ENCODE results near the gene NFE2L2. TPM values are rescaled to one million over a fixed set of nuclear protein-coding genes. Genes with fewer than 3 reads are reported as not detected.
"Not testable (repeated sequence)": the region's sequence is repeated elsewhere in the genome, so short reads cannot be mapped to it uniquely, and the experiment has no call there.

The NFE2L2 gene
- total RNA-seq, 2 donors from 2014 or later, result 68.2 to 84.1 TPM

DNA sequence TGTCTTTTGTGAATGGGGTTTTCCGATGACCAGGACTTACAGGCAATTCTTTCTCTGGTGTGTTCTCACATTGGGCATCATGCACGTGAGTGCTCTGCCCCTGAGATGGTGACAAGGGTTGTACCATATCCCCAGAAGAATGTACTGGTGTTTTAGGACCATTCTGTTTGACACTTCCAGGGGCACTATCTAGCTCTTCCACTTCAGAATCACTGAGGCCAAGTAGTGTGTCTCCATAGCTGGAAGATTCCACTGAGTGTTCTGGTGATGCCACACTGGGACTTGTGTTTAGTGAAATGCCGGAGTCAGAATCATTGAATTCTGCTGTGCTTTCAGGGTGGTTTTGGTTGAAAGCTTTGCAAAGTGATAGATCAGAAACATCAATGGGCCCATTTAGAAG, 33.3 kb downstream of the NFE2L2 start:
- H3K27ac ChIP-seq, result no peak overlapping the region

DNA sequence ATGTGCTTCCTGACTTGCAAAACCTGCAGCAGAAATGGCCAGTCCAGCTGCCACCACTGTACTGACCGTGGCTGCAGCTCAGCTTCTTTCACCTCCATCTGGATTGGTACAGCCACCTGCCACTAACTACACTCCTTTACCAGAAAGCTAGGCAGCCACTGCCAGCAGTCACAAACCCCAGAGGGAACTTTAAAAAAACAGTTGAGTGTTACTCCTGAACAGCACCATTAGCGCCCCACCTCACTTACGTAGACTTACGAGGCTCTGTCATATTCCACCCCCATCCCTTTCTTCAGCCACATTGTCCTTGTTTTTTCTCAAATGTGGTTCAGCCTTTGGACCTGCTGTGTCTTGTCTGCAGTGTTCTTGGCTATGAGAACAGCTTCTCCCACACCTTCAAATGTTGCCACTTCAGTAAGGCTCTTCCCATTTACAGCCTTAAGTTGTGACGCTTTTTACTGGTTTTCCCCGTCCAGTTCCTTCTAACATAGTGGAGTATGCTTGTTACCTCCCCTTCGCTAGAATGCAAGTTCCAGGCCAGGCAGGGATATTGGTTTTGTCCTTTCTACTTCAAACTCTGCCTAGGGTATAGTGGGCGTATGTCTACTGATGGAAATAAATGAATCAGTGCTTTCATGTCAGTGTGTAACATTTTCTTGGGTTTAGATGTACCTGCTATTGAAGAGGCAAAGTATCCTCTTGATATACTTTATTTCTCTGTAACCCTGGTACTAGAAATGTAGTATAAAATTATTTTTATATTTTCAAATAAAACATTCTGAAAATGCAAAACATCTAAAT, 34.9 kb downstream of the NFE2L2 start:
- no peak overlapping the region for H3K4me3 ChIP-seq
- peaks cover 0 to 22% of the 10 kb centered on the region in 2 donors for H3K4me1 ChIP-seq
- TF ChIP-seq, protein P1, sequence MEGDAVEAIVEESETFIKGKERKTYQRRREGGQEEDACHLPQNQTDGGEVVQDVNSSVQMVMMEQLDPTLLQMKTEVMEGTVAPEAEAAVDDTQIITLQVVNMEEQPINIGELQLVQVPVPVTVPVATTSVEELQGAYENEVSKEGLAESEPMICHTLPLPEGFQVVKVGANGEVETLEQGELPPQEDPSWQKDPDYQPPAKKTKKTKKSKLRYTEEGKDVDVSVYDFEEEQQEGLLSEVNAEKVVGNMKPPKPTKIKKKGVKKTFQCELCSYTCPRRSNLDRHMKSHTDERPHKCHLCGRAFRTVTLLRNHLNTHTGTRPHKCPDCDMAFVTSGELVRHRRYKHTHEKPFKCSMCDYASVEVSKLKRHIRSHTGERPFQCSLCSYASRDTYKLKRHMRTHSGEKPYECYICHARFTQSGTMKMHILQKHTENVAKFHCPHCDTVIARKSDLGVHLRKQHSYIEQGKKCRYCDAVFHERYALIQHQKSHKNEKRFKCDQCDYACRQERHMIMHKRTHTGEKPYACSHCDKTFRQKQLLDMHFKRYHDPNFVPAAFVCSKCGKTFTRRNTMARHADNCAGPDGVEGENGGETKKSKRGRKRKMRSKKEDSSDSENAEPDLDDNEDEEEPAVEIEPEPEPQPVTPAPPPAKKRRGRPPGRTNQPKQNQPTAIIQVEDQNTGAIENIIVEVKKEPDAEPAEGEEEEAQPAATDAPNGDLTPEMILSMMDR (IDR thresholded peaks at IDR 0.05), result no peak
- H3K27ac ChIP-seq, result no peak overlapping the region
- H3K9me3 ChIP-seq, result no peaks in the 10 kb centered on the region
- H3K36me3 ChIP-seq, result peaks cover 56% of the 10 kb centered on the region
- no peak for DNase-seq (ENCODE audit: low spot score)
- no peaks in the 10 kb centered on the region for H3K27me3 ChIP-seq

More for the DNA sequence above, 33.3 kb downstream of the NFE2L2 start:
- no peaks in the 10 kb centered on the region for H3K9me3 ChIP-seq
- peaks cover 61% of the 10 kb centered on the region for H3K36me3 ChIP-seq
- no peaks in the 10 kb centered on the region for H3K27me3 ChIP-seq
- DNase-seq (ENCODE audit: low spot score), result no peak
- no peak overlapping the region for H3K4me3 ChIP-seq
- TF ChIP-seq, protein P1 (IDR thresholded peaks at IDR 0.05), result no peak
- peaks cover 0 to 34% of the 10 kb centered on the region in 2 donors for H3K4me1 ChIP-seq

DNA sequence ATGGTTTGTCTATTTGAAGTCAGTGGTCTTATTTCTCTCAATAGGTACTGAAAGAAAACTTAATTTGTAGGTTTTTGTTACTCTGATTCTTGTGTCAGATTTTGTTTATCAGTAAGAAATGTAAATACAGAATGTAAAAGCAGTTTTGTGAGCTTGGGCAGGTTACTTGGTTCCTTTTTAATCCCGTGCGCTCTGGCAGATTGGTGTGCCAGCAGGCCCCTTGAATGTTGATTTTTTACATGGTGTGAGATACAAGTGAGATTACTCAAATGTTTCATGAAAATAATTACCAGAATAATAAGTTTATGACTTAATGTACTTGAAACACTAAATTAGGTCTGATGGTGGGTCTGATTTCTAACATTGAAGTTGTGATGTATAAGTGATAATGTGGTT, 38.6 kb downstream of the NFE2L2 start:
- Histone ChIP-seq H3K4me1 (peaks cover 0 to 8% of the 10 kb centered on the region in 2 donors), H3K36me3 (peaks cover 43% of the 10 kb centered on the region), H3K4me3 (no peak overlapping the region), H3K9me3 (no peaks in the 10 kb centered on the region), H3K27me3 (no peaks in the 10 kb centered on the region), H3K27ac (no peak overlapping the region)
- DNase-seq (ENCODE audit: low spot score), result no peak
- TF ChIP-seq, protein P1 (IDR thresholded peaks at IDR 0.05), result no peak

DNA sequence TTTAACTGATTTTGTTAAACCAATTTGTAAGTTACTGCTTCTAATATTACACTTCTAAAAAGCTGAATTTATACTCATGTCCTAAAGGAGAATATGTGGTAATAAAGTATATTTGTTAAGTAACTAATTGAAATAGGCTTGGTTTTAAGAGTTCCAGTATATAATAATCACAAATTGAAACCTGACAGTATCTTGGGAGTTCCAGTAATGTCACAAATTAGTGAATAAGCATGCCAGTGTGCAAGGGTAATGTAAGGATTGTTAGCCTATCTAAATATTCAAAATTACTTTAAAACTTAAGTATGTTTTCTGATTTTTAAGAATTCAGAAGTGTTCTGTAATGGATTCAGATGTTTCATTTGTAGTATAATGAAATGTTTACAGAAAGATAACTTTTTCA, 41.1 kb downstream of the NFE2L2 start:
- H3K4me3 ChIP-seq; H3K9me3 ChIP-seq; H3K27me3 ChIP-seq; H3K27ac ChIP-seq; DNase-seq (ENCODE audit: low spot score): not testable (repeated sequence)
- Histone ChIP-seq H3K36me3 (peaks cover 47% of the 10 kb centered on the region), H3K4me1 (peaks cover 0 to 10% of the 10 kb centered on the region in 2 donors)

DNA sequence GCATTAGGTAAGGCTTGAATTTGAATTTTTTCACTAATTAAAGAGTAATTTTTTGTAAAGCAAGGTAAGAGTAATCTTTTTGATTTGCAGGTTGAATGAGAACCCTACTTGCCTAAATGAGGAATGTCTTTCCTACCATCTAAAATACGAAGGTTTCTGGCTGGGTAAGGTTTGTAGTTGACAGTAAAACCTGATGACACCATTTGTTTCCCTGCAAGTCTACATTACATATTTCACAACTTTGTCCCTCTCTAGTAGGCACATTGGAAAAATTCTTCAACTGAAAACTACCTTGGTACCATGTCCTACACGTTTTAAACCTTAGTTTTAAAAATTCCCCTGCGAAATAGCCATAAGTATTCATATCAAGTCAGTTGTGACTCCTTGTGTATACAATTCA, 42.6 kb downstream of the NFE2L2 start:
- no peak for DNase-seq (ENCODE audit: low spot score)
- Histone ChIP-seq H3K27me3 (no peaks in the 10 kb centered on the region), H3K4me1 (peaks cover 0 to 15% of the 10 kb centered on the region in 2 donors), H3K27ac (no peak overlapping the region), H3K4me3 (no peak overlapping the region), H3K36me3 (peaks cover 62% of the 10 kb centered on the region), H3K9me3 (no peaks in the 10 kb centered on the region)
- TF ChIP-seq, protein P1 (IDR thresholded peaks at IDR 0.05), result no peak

DNA sequence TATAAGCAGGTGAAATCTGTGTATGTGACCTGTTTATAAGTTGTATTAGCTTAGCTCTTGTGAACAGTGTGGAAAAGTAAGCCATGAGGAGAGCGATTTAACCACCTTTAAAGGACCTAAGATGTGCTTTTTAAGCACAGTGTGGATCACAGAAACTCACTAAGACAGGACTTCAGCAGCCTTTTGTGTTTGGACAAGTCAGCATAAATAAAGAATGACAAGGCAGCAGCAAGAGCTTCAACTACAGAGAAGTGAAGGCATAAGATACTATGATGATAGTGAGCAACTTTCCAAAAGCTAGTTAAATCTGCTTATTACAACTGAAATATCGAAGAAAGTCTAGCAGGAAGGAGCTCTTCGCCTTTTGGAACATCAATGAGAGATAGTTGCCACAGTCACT, 43.0 kb downstream of the NFE2L2 start:
- Histone ChIP-seq H3K27ac (no peak overlapping the region), H3K36me3 (peaks cover 66% of the 10 kb centered on the region)
- TF ChIP-seq, protein P1 (IDR thresholded peaks at IDR 0.05), result no peak

DNA sequence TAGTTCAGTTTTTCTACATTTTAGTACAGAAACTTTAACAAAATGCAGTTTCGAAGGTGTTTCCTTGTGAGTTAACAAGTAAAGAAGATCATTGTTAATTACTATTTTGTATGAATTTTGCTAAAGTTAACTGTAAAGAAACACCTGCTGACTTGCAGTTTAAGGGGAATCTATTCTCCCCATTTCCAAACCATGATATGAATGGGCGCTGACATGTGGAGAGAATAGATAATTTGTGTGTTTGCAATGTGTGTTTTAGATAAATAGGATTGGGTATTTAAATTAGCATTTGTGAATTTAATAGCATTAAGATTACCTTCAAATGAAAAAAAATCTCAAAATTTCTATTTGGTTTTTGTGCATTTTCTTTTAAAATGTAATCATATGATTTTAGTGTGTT, 44.7 kb downstream of the NFE2L2 start:
- Histone ChIP-seq H3K36me3 (peaks cover 84% of the 10 kb centered on the region), H3K4me1 (peaks cover 0 to 36% of the 10 kb centered on the region in 2 donors)
- not testable (repeated sequence) for H3K27ac ChIP-seq; H3K9me3 ChIP-seq; H3K4me3 ChIP-seq; H3K27me3 ChIP-seq; DNase-seq (ENCODE audit: low spot score)

More for the DNA sequence above, 43.0 kb downstream of the NFE2L2 start:
- no peak overlapping the region for H3K4me3 ChIP-seq
- H3K4me1 ChIP-seq, result peaks cover 0 to 18% of the 10 kb centered on the region in 2 donors
- H3K27me3 ChIP-seq, result no peaks in the 10 kb centered on the region
- DNase-seq (ENCODE audit: low spot score), result no peak
- no peaks in the 10 kb centered on the region for H3K9me3 ChIP-seq

Data from right atrium auricular region (tissue), 2 donors.